Measurements from ENCODE around the gene HAP1. TPM values are rescaled to one million over a fixed set of nuclear protein-coding genes. Genes with fewer than 3 reads are reported as not detected.
"Not testable (repeated sequence)": the region's sequence is repeated elsewhere in the genome, so short reads cannot be mapped to it uniquely, and the experiment has no call there.

HAP1 gene
- total RNA-seq, 4 donors from 2014 or later: 0.75 to 1.8 (median 1.1) TPM

- no peak for TF ChIP-seq POLR2A (IDR thresholded peaks at IDR 0.05)
- no peak for TF ChIP-seq CTCF (IDR thresholded peaks at IDR 0.05)
- intact Hi-C loops (cut with DNase I; ENCODE audit: low total_unique reads): no loop called here
- H3K4me3 ChIP-seq (ENCODE audit: low read depth, poor library complexity, severe bottlenecking): no peak overlapping the region
- WGBS, 2 donors: 80% methylated on average over 10 of the region's 10 CpGs
- no peak for DNase-seq (ENCODE audit: low spot score in 2 of 2)
Observed at GRCh38 chr17:41707803-41708669, 26.4 kb downstream of the HAP1 start.

- no peak for DNase-seq (ENCODE audit: low spot score in 2 of 2)
- WGBS, 2 donors: 68 to 73% methylated on average over 13 of the region's 13 CpGs
- intact Hi-C loops (cut with DNase I; ENCODE audit: low total_unique reads): no loop called here
Observed at GRCh38 chr17:41705271-41705991, 29.0 kb downstream of the HAP1 start.

DNA sequence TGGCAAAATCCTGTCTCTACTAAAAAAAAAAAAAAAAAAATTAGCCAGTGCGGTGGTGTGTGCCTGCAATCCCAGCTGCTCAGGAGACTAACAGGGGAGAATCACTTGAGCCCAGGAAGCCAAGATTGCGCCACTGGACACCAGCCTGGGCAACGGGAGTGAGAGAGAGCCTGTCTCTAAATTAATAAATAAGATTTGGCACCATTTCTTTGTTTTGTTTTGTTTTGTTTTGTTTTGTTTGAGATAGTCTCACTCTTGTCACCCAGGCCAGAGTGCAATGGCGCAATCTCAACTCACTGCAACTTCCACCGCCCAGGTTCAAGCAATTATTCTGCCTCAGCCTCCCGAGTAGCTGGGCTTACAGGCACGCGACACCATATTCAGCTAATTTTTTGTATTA, 31.7 kb downstream of the HAP1 start:
- 89% methylated on average over 8 of the region's 8 CpGs for WGBS, 2 donors
- H3K4me3 ChIP-seq (ENCODE audit: low read depth, poor library complexity, severe bottlenecking): no peak overlapping the region
- TF ChIP-seq CTCF (IDR thresholded peaks at IDR 0.05) (no peak), POLR2A (IDR thresholded peaks at IDR 0.05) (no peak)
- DNase-seq (ENCODE audit: low spot score in 2 of 2): no peak
- intact Hi-C loops (cut with DNase I; ENCODE audit: low total_unique reads): no loop called here

More at GRCh38 chr17:41705271-41705991, 29.0 kb downstream of the HAP1 start:
- H3K4me3 ChIP-seq (ENCODE audit: low read depth, poor library complexity, severe bottlenecking): no peak overlapping the region
- no peak for TF ChIP-seq CTCF (IDR thresholded peaks at IDR 0.05)

- H3K4me3 ChIP-seq (ENCODE audit: low read depth, poor library complexity, severe bottlenecking); DNase-seq (ENCODE audit: low spot score in 2 of 2); intact Hi-C loops (cut with DNase I; ENCODE audit: low total_unique reads): not testable (repeated sequence)
- WGBS, 2 donors: 87 to 92% methylated on average over 3 of the region's 3 CpGs
Observed at GRCh38 chr17:41700843-41701242, 33.6 kb downstream of the HAP1 start.

GRCh38 chr17:41697122-41697962, 37.1 kb downstream of the HAP1 start:
- TF ChIP-seq POLR2A (IDR thresholded peaks at IDR 0.05) (no peak), CTCF (IDR thresholded peaks at IDR 0.05) (no peak)
- WGBS, 2 donors: 27 to 41% methylated on average over 6 of the region's 6 CpGs
- no peak overlapping the region for H3K4me3 ChIP-seq (ENCODE audit: low read depth, poor library complexity, severe bottlenecking)
- DNase-seq (ENCODE audit: low spot score in 2 of 2): peak; percentile 89 to 94
- intact Hi-C loops (cut with DNase I; ENCODE audit: low total_unique reads): no loop called here
